ENCODE results near the gene FURIN. TPM values are rescaled to one million over a fixed set of nuclear protein-coding genes. Genes with fewer than 3 reads are reported as not detected.
A peak's percentile ranks its signal among the peaks of the same experiment; 100 is the strongest.
"Not testable (repeated sequence)": the region's sequence is repeated elsewhere in the genome, so short reads cannot be mapped to it uniquely, and the experiment has no call there.

The FURIN gene
- total RNA-seq, 4 donors from 2014 or later, result 61.6 to 120 (median 100) TPM

DNA sequence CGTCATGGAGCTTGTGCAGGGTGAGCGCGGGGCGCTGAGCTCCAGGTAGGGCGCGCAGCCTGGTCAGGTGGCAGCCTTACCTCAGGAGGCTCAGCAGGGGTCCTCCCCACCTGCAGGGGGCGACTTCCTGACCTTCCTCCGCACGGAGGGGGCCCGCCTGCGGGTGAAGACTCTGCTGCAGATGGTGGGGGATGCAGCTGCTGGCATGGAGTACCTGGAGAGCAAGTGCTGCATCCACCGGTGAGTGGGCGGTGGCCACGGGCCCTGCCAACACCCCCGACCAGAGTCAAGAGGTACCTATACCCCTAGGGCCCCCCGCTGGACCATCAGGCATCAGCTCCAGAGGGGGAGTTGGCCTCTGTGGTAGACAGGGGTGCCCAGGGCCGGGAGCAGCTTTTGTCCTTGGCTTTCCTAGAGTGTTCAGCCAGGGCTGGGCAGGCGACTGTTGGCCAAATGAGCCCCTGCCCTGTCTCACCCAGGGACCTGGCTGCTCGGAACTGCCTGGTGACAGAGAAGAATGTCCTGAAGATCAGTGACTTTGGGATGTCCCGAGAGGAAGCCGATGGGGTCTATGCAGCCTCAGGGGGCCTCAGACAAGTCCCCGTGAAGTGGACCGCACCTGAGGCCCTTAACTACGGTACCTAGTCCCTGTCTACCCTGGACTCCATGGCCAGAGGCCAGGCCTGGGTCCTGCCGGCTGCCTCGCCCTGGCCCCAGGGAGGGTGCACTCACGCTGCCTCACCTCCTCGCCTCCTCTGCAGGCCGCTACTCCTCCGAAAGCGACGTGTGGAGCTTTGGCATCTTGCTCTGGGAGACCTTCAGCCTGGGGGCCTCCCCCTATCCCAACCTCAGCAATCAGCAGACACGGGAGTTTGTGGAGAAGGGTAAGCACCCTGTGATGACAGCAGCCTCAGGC, 25.0 kb downstream of the FURIN start:
- Histone ChIP-seq H3K27ac (no peak overlapping the region), H3K27me3 (no peaks in the 10 kb centered on the region), H3K36me3 (peaks cover 58% of the 10 kb centered on the region), H3K4me3 (no peak overlapping the region), H3K9me3 (no peaks in the 10 kb centered on the region), H3K4me1 (peaks cover 6% of the 10 kb centered on the region)
- no peak for TF ChIP-seq POLR2A (IDR thresholded peaks at IDR 0.05)
- no peak for DNase-seq (ENCODE audit: low spot score in 2 of 2)
- WGBS, result 94% methylated on average over 6 of the region's 33 CpGs

DNA sequence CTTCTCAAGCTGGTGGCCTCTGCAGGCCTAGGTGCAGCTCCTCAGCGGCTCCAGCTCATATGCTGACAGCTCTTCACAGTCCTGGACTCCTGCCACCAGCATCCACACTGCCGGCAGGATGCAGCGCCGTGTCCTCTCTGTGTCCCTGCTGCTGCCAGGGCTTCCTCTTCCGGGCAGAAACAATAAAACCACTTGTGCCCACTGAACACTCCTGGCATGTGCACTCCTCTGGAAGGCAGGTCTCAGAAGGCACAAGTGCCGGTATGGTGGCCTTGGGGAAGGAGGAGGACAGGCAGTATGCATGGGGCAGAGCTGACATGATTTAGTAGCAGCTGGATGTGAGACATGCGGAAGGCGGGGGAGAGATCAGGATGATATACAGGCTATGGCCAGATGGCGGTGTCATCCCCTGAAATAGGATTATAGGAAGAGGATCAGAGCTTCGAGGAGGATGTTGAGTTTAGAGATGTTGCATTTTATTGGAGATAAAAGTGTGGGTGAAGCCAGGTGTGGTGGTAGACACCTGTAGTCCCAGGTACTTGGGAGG, 27.3 kb downstream of the FURIN start:
- Histone ChIP-seq H3K4me3 (no peak overlapping the region), H3K36me3 (peaks cover 47% of the 10 kb centered on the region), H3K27ac (no peak overlapping the region), H3K4me1 (peaks cover 6% of the 10 kb centered on the region), H3K27me3 (no peaks in the 10 kb centered on the region), H3K9me3 (no peaks in the 10 kb centered on the region)
- WGBS, result 65% methylated on average over 9 of the region's 10 CpGs
- DNase-seq (ENCODE audit: low spot score in 2 of 2), result no peak
- TF ChIP-seq POLR2A (IDR thresholded peaks at IDR 0.05) (no peak), POLR2AphosphoS5 (IDR thresholded peaks at IDR 0.05) (no peak), EP300 (IDR thresholded peaks at IDR 0.05) (no peak)
- TF ChIP-seq, protein P1, sequence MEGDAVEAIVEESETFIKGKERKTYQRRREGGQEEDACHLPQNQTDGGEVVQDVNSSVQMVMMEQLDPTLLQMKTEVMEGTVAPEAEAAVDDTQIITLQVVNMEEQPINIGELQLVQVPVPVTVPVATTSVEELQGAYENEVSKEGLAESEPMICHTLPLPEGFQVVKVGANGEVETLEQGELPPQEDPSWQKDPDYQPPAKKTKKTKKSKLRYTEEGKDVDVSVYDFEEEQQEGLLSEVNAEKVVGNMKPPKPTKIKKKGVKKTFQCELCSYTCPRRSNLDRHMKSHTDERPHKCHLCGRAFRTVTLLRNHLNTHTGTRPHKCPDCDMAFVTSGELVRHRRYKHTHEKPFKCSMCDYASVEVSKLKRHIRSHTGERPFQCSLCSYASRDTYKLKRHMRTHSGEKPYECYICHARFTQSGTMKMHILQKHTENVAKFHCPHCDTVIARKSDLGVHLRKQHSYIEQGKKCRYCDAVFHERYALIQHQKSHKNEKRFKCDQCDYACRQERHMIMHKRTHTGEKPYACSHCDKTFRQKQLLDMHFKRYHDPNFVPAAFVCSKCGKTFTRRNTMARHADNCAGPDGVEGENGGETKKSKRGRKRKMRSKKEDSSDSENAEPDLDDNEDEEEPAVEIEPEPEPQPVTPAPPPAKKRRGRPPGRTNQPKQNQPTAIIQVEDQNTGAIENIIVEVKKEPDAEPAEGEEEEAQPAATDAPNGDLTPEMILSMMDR (IDR thresholded peaks at IDR 0.05), result no peak

DNA sequence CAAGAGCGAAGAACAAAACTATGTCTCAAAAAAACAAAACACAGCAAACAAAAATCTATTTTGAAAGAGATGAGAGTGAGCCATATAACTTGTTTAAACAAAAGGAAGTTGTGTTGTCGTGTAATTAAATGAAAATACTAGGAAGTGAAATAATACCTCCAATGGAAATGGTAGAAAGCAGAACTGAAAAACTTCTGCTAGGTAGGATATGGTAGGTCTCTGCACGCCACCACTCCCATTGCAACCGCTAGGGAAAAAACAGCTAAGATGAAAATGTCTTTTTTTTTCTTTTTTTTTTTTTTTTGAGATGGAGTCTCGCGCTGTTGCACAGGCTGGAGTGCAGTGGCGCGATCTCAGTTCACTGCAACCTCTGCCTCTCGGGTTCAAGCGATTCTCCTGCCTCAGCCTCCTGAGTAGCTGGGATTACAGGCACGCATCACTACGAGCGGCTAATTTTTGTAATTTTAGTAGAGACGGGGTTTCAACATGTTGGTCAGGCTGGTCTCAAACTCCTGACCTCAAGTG, 28.8 kb downstream of the FURIN start:
- WGBS, result 95% methylated on average over 14 of the region's 14 CpGs
- not testable (repeated sequence) for H3K27me3 ChIP-seq

GRCh38 chr15:90901175-90902039, 33.0 kb downstream of the FURIN start:
- no peaks in the 10 kb centered on the region for H3K27me3 ChIP-seq
- peaks cover 13% of the 10 kb centered on the region for H3K36me3 ChIP-seq
- WGBS, result 63% methylated on average over 14 of the region's 14 CpGs
- H3K9me3 ChIP-seq, result no peaks in the 10 kb centered on the region
- DNase-seq (ENCODE audit: low spot score in 2 of 2), result no peak
- H3K4me3 ChIP-seq, result peak overlapping the region; percentile 67
- H3K4me1 ChIP-seq, result peaks cover 18% of the 10 kb centered on the region
- no peak for TF ChIP-seq POLR2A (IDR thresholded peaks at IDR 0.05)
- no peak for TF ChIP-seq EP300 (IDR thresholded peaks at IDR 0.05)
- TF ChIP-seq, protein P1 (IDR thresholded peaks at IDR 0.05), result no peak
- H3K27ac ChIP-seq, result peak overlapping the region; percentile 92

More for the DNA sequence above, 28.8 kb downstream of the FURIN start:
- DNase-seq (ENCODE audit: low spot score in 2 of 2); H3K27ac ChIP-seq; H3K9me3 ChIP-seq; H3K4me3 ChIP-seq: not testable (repeated sequence)
- Histone ChIP-seq H3K4me1 (peaks cover 12% of the 10 kb centered on the region), H3K36me3 (peaks cover 32% of the 10 kb centered on the region)

DNA sequence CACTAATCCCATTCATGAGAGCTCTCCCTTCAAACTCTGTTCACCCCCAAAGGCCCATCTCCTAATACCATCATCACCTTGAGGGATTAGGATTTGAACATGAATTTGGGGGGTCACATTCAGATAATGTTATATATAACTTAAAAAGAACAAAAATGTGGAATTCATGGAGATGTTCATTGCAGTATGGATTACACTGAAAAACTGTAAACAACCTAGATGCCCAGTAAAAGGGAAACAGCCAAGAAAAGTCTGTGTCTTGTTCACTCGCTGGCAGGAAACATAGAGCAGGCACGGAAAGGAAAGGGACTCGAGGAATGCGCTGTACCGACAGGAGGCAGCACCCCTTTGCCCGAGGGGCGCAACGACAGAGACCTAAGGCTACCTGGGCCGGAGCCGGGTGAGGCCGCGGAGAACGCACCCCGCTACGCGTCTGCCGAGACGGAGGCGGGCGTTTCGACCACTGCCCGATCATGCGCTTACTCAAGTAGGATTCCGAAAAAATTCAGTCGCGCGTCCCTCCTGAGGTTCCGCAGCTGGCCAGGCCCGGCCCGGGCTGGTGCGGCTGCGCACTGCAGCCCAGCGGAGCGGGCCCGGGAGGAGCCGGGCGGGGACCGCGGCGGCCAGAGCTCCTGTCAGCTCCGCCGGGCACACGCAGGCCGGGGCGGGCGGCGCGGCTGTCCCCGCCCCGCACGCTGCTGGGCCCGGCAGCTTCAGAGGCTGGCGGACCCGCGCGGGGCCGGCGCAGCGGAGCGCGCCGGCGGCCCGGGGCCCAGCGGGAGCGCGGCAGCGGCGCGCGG, 33.9 kb downstream of the FURIN start:
- peaks cover 21% of the 10 kb centered on the region for H3K36me3 ChIP-seq
- peak overlapping the region; percentile 67 for H3K4me3 ChIP-seq
- H3K9me3 ChIP-seq, result no peaks in the 10 kb centered on the region
- TF ChIP-seq POLR2A (IDR thresholded peaks at IDR 0.05), result peak in 1 of 2 donors; percentile 36
- TF ChIP-seq, protein P1 (IDR thresholded peaks at IDR 0.05), result peak; percentile 33 to 67
- no peak for TF ChIP-seq EP300 (IDR thresholded peaks at IDR 0.05)
- peak in 2 of 3 donors; percentile 13 to 52 for TF ChIP-seq POLR2AphosphoS5 (IDR thresholded peaks at IDR 0.05)
- H3K27me3 ChIP-seq, result no peaks in the 10 kb centered on the region
- DNase-seq (ENCODE audit: low spot score in 2 of 2), result peak; percentile 84 to 87
- H3K27ac ChIP-seq, result peak overlapping the region; percentile 92
- WGBS, result under 1% methylated on average over 28 of the region's 71 CpGs
- H3K4me1 ChIP-seq, result peaks cover 18% of the 10 kb centered on the region
